ENCODE data around the gene EIF3B. TPM values are rescaled to one million over a fixed set of nuclear protein-coding genes. Genes with fewer than 3 reads are reported as not detected.
"Not testable (repeated sequence)": the region's sequence is repeated elsewhere in the genome, so short reads cannot be mapped to it uniquely, and the experiment has no call there.

The EIF3B gene
- total RNA-seq, 1 experiment from 2014 or later: 333 TPM

DNA sequence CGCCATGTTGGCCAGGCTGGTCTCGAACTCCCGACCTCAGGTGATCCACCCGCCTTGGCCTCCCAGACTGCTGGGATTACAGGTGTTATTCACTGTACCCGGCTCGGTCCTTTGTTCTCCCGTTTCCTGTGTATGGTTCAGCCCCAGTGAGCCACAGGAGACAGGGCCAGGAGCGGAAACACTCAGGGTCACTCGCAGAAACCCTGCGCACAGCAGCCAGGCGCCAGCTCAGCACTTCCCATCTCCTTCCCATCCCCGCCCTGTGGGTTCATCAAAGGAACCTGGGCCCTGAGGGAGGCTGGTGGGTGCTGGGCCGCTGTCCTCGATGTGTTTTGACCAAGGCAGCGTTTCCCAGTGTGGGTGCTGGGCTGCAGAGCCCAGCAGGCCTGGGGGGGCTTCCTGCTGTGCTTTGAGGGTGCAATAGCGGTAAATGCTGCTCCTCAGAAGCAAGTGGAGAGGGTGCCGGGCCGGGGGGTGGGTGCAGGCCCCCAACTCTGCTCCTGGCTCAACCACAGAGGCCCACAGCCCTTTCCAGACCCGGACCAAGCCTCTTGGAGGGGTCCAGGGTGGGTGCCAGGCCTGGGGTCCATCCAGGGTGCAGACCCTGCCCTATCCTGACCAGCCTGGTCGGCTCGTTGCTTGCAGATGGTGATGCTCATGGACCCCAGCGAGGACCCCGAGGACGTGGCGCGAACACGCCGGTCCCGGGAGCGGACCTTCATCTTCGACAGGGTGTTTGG is 33.4 kb downstream of the EIF3B start:
- no peaks in the 10 kb centered on the region for H3K4me1 Mint-ChIP-seq (ENCODE audit: low read depth, unreplicated experiment)
- no peak overlapping the region for H3K4me3 Mint-ChIP-seq (ENCODE audit: low read depth, unreplicated experiment)
- H3K36me3 Mint-ChIP-seq (ENCODE audit: insufficient read depth, unreplicated experiment): peaks cover 40% of the 10 kb centered on the region
- H3K27me3 Mint-ChIP-seq (ENCODE audit: unreplicated experiment): no peaks in the 10 kb centered on the region
- CTCF ChIA-PET: interaction anchor here (0.7 kb wide), 1 partner anchor 584 kb away, joined by 3 read pairs; no protein-coding TSS in a partner anchor
- intact Hi-C loops (cut with micrococcal nuclease; ENCODE audit: unreplicated experiment): no loop called here
- no peak overlapping the region for H3K27ac Mint-ChIP-seq (ENCODE audit: unreplicated experiment)
- DNase-seq: no peak
- no TSS peak for BruUV-seq (replicated peaks)
- H3K9me3 Mint-ChIP-seq (ENCODE audit: low read depth, unreplicated experiment): no peaks in the 10 kb centered on the region
- TF ChIP-seq, protein P1, sequence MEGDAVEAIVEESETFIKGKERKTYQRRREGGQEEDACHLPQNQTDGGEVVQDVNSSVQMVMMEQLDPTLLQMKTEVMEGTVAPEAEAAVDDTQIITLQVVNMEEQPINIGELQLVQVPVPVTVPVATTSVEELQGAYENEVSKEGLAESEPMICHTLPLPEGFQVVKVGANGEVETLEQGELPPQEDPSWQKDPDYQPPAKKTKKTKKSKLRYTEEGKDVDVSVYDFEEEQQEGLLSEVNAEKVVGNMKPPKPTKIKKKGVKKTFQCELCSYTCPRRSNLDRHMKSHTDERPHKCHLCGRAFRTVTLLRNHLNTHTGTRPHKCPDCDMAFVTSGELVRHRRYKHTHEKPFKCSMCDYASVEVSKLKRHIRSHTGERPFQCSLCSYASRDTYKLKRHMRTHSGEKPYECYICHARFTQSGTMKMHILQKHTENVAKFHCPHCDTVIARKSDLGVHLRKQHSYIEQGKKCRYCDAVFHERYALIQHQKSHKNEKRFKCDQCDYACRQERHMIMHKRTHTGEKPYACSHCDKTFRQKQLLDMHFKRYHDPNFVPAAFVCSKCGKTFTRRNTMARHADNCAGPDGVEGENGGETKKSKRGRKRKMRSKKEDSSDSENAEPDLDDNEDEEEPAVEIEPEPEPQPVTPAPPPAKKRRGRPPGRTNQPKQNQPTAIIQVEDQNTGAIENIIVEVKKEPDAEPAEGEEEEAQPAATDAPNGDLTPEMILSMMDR (IDR thresholded peaks at IDR 0.05; ENCODE audit: unreplicated experiment): no peak

DNA sequence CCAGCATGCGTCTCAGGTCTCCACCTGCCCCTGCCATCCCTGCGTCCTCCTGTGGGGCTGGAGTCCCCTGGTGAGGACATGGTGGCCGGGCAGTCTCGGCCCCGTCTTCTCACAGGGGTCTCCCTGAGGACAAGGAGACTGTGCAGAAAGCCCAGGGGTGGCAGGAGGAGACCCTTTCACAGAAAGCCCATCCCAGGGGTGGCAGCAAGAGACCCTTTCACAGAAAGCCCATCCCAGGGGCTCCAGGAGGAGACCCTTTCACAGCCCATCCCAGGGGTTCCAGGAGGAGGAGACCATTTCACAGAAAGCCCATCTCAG is 34.0 kb downstream of the EIF3B start:
- no peaks in the 10 kb centered on the region for H3K4me1 Mint-ChIP-seq (ENCODE audit: low read depth, unreplicated experiment)
- BruUV-seq (replicated peaks): no TSS peak
- H3K36me3 Mint-ChIP-seq (ENCODE audit: insufficient read depth, unreplicated experiment): peaks cover 35% of the 10 kb centered on the region
- H3K27ac Mint-ChIP-seq (ENCODE audit: unreplicated experiment): no peak overlapping the region
- intact Hi-C loops (cut with micrococcal nuclease; ENCODE audit: unreplicated experiment): no loop called here
- no peak overlapping the region for H3K4me3 Mint-ChIP-seq (ENCODE audit: low read depth, unreplicated experiment)
- CTCF ChIA-PET: no interaction called here
- TF ChIP-seq, protein P1 (IDR thresholded peaks at IDR 0.05; ENCODE audit: unreplicated experiment): no peak
- DNase-seq: no peak
- no peaks in the 10 kb centered on the region for H3K27me3 Mint-ChIP-seq (ENCODE audit: unreplicated experiment)
- no peaks in the 10 kb centered on the region for H3K9me3 Mint-ChIP-seq (ENCODE audit: low read depth, unreplicated experiment)

DNA sequence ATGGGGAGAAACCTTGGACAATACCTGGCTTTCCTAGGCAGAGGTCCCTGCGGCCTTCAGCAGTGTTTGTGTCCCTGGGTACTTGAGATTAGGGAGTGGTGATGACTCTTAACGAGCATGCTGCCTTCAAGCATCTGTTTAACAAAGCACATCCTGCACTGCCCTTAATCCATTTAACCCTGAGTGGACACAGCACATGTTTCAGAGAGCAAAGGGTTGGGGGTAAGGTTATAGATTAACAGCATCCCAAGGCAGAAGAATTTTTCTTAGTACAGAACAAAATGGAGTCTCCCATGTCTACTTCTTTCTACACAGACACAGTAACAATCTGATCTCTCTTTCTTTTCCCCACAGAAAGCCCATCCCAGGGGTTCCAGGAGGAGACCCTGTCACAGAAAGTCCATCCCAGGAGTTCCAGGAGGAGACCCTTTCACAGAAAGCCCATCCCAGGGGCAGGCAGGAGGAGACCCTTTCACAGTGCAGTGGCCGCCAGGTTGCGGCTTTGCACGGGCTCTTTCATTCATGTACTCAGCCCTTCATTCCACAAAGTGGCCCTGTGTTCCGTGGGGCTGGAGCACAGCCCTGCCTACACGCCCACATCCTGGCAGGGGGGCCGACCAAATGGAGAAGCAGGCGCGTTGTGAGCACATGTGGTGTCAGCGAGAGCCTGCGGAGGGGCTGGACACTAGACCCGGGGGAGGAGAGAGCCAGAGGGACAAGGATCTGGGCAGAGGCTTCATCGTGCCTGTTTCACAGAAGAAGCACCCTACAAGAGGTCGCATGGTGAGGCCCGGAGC is 35.6 kb downstream of the EIF3B start:
- H3K27ac Mint-ChIP-seq (ENCODE audit: unreplicated experiment); H3K27me3 Mint-ChIP-seq (ENCODE audit: unreplicated experiment); H3K4me1 Mint-ChIP-seq (ENCODE audit: low read depth, unreplicated experiment); BruUV-seq (replicated peaks); CTCF ChIA-PET; DNase-seq; intact Hi-C loops (cut with micrococcal nuclease; ENCODE audit: unreplicated experiment); H3K9me3 Mint-ChIP-seq (ENCODE audit: low read depth, unreplicated experiment); H3K4me3 Mint-ChIP-seq (ENCODE audit: low read depth, unreplicated experiment): not testable (repeated sequence)
- H3K36me3 Mint-ChIP-seq (ENCODE audit: insufficient read depth, unreplicated experiment): peaks cover 25% of the 10 kb centered on the region

DNA sequence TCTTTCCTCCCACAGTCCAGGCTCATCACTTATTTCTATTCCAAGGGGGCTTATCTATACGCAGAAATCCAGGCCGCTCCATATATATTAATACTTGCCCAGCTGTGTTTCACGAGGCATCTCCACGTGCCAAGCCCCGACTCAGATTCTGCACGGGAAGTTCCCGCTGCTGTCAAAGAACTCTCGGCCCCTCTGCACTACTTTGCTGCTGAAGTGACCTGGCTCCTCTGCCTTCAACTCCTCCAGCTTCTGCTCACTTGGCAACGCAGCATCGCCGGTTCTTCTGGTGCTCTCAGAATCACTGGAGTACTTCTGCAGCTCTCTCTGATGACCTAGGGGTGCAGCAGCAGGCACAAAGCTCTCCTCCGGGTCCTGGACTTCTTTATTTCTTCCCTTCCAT is 39.1 kb downstream of the EIF3B start:
- TF ChIP-seq, protein P1 (IDR thresholded peaks at IDR 0.05; ENCODE audit: unreplicated experiment): no peak
- H3K9me3 Mint-ChIP-seq (ENCODE audit: low read depth, unreplicated experiment): no peaks in the 10 kb centered on the region
- H3K4me1 Mint-ChIP-seq (ENCODE audit: low read depth, unreplicated experiment): no peaks in the 10 kb centered on the region
- CTCF ChIA-PET: no interaction called here
- peaks cover 16% of the 10 kb centered on the region for H3K36me3 Mint-ChIP-seq (ENCODE audit: insufficient read depth, unreplicated experiment)
- H3K27ac Mint-ChIP-seq (ENCODE audit: unreplicated experiment): no peak overlapping the region
- H3K4me3 Mint-ChIP-seq (ENCODE audit: low read depth, unreplicated experiment): no peak overlapping the region
- BruUV-seq (replicated peaks): no TSS peak
- intact Hi-C loops (cut with micrococcal nuclease; ENCODE audit: unreplicated experiment): no loop called here
- DNase-seq: no peak
- H3K27me3 Mint-ChIP-seq (ENCODE audit: unreplicated experiment): no peaks in the 10 kb centered on the region

All from Calu3 (cell line).